AG09319 (cell line): ENCODE measurements around the gene SLC15A3.

Experiments used
- DNase-seq: peaks from one replicate; pipeline ENCODE4 v3.0.0-alpha.2; 2010; ENCODE audit warnings: low read depth; ENCODE audit errors: extremely low read depth
- CTCF ChIP-seq: IDR thresholded peaks from 2 replicates; pipeline ENCODE4 v1.5.1; 2011; ENCODE audit warnings: low read depth, mild to moderate bottlenecking, inconsistent platforms, low read length, moderate library complexity

SLC15A3 gene

DNA sequence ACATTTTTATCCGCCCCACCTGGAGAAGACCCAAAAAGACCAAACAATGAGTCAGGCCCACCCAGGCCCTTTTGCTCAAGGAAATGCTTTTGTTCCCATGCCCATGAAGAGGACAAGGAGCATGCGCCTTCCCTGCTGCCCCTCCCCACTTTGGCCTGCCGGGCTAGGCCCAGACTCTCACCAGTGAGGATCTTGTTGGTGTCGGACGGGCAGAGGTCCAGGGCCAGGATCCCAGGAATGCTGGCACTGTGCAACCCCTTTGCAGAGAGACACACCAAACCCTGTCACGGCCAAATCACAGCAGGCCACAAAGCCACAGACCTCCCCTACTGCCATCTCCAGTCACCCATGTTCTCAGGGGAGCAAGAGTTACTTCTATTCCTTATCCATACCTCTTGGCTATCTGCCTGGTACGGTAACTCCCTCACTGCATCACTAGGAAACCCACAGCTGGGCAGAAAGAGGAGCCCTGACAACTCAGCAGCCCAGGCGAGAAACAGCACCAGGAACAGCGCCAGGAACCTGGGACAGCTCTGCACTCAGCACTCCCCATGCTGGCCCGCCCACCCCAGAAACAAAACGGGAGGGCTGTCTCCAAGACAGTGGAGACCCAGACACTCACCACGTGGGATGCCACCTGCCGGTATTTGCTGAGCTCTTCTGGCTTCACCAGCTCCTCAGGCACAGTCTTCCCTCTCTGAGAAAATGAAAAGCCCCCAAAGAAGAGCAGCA, 51.1 kb downstream of the SLC15A3 start:
- no peak for DNase-seq
- TF ChIP-seq CTCF, result no peak

- TF ChIP-seq CTCF, result no peak
- DNase-seq, result no peak
These were observed 52.0 kb downstream of the SLC15A3 start for GRCh38 chr11:60899977-60900376.

GRCh38 chr11:60899046-60899936, 52.7 kb downstream of the SLC15A3 start:
- DNase-seq, result peak; percentile 27
- peak; percentile 98 for TF ChIP-seq CTCF

DNA sequence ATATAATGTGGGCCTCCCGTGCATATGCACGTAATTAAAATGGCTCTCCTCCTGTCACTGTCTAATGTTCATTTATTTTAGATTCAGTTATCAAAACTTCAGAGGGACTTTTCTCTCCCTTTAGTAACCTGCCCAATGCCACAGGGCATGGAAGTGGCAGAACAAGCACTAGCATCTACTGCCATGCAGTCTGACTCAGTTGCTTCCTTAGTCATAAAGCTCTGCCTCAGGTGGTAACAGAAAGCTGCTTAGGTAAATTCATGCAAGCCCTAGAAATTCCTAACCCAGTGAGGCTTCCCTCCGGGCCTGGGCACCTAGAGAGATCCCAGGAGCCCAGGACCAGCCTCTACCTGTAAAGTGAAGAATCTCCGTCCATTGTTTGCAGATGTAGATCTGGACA, 54.5 kb downstream of the SLC15A3 start:
- no peak for DNase-seq
- no peak for TF ChIP-seq CTCF

- TF ChIP-seq CTCF, result no peak
- no peak for DNase-seq
These were observed 56.3 kb downstream of the SLC15A3 start for GRCh38 chr11:60895687-60896086.

DNA sequence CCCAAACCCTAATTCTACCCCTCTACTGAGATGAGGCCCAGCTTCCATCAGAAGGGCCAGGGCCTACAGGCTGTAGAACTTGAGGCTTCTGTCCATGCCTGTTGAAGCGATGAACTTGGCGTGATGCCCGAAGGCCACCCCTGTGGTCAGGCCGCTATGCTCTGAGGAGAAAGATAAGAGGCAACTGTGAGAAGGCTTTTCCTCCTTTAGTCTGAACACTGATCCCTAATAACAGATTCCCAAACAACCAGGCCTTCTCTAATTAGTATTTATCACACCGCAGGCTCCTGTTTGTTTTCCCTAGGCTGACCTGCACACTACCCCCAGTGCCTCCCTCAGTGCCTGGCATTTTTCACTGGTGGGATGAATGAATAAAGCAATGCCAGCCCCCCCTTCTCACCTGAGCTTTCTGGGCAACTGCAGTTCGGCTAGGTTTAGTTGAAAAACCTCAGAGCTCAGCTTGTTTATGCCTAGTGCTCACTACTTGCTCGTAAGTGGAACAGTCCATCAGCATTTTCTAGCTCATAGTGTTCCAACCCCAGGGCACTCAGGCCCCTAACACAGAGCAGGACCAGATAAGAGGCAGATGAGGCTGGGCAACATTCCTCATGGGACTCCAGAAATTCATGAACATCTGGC, 60.8 kb downstream of the SLC15A3 start:
- DNase-seq, result no peak
- TF ChIP-seq CTCF, result no peak

DNA sequence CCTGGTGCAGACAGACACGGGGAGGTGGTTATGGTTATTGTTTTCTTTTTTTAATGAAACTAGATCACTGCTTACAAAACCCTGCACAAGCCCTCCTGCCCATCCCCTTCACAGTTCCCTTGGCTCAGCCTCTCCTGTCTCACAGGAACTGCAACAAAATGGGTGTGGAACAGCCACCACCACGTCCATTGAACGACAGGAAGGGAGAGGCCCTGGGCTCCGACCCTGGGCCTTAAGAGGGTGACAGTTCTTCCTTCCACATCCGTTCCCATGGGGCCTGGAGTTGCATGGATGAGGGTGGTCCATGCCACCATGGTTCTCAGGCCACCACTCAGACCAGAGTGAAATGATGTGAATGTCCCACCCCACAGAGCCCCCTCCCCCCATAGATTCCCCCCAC, 61.3 kb downstream of the SLC15A3 start:
- no peak for TF ChIP-seq CTCF

More for the DNA sequence above, 61.3 kb downstream of the SLC15A3 start:
- DNase-seq, result no peak
